ENCODE measurements around the gene TBL1XR1. TPM values are rescaled to one million over a fixed set of nuclear protein-coding genes. Genes with fewer than 3 reads are reported as not detected.

The TBL1XR1 gene
- total RNA-seq, 4 donors from 2014 or later = 66.0 to 79.8 (median 72.4) TPM

- WGBS, 2 donors = 76 to 79% methylated on average over 4 of the region's 4 CpGs
- H3K4me1 ChIP-seq = peaks cover 0 to 64% (median 4%) of the 10 kb centered on the region in 3 donors
Observed at GRCh38 chr3:177122183-177122856, 75.0 kb downstream of the TBL1XR1 start.

GRCh38 chr3:177119829-177120228 is 77.5 kb downstream of the TBL1XR1 start:
- intact Hi-C loops (cut with DNase I) = no loop called here

More at GRCh38 chr3:177122183-177122856, 75.0 kb downstream of the TBL1XR1 start:
- H3K9me3 ChIP-seq = no peaks in the 10 kb centered on the region
- H3K4me3 ChIP-seq = no peak overlapping the region
- H3K27me3 ChIP-seq = no peaks in the 10 kb centered on the region
- DNase-seq = no peak
- no peak overlapping the region for H3K27ac ChIP-seq
- H3K36me3 ChIP-seq = no peaks in the 10 kb centered on the region
- TF ChIP-seq CTCF (IDR thresholded peaks at IDR 0.05) (no peak), POLR2A (IDR thresholded peaks at IDR 0.05) (no peak)
- intact Hi-C loops (cut with DNase I) = no loop called here

DNA sequence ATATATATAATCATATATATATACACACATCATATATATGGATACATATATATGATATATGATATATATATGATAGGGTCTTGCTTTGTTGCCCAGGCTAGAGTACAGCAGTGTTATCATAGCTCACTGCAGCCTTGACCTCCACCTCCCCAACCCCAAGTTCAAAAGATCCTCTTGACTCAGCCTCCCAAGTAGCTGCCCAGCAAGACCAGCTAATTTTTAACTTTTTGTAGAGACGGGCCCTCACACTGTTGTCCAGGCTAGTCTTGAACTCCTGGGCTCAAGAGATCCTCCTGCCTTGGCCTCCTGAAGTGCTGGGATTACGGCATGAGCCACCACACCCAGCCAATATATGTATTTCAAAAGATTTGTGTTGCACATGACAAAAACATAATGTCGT is 83.0 kb downstream of the TBL1XR1 start:
- Histone ChIP-seq H3K4me1 (peaks cover 9 to 46% (median 16%) of the 10 kb centered on the region in 3 donors), H3K36me3 (no peaks in the 10 kb centered on the region), H3K27ac (no peak overlapping the region), H3K4me3 (no peak overlapping the region), H3K9me3 (no peaks in the 10 kb centered on the region), H3K27me3 (no peaks in the 10 kb centered on the region)
- no peak for DNase-seq
- 50% methylated on average over 2 of the region's 3 CpGs for WGBS, 2 donors
- TF ChIP-seq CTCF (IDR thresholded peaks at IDR 0.05) = no peak
- TF ChIP-seq POLR2A (IDR thresholded peaks at IDR 0.05) = no peak
- intact Hi-C loops (cut with DNase I) = no loop called here

More at GRCh38 chr3:177119829-177120228, 77.5 kb downstream of the TBL1XR1 start:
- H3K4me3 ChIP-seq = no peak overlapping the region
- no peaks in the 10 kb centered on the region for H3K36me3 ChIP-seq
- peaks cover 0 to 50% (median 0%) of the 10 kb centered on the region in 3 donors for H3K4me1 ChIP-seq
- no peaks in the 10 kb centered on the region for H3K9me3 ChIP-seq
- 58 to 83% methylated on average over 3 of the region's 3 CpGs for whole genome bisulfite sequencing, 2 donors
- no peak for DNase-seq
- TF ChIP-seq CTCF (IDR thresholded peaks at IDR 0.05) (no peak), POLR2A (IDR thresholded peaks at IDR 0.05) (no peak)
- H3K27ac ChIP-seq = no peak overlapping the region
- no peaks in the 10 kb centered on the region for H3K27me3 ChIP-seq

DNA sequence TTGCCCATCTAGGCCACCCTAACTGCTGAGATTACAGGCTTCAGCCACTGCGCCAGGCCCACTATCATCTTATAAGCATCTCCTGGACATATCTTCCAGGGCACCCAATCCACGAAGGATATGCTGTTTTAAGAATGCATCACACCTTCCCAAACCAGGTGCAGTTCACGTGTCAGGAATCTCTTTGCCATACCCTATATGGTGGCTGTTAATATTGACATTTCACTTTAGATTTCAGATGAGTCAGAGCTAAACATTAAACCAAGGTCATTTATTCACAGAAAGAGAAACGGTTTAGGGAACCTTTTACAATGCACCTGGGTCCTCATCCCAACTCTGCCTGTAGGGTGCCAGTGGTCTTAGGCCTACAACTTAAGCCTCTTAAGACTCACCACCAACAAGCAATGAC is 85.7 kb downstream of the TBL1XR1 start:
- Histone ChIP-seq H3K27ac (peak overlapping the region in 3 of 4 donors; percentile 39 to 72 (median 62)), H3K27me3 (no peaks in the 10 kb centered on the region), H3K4me3 (no peak overlapping the region), H3K4me1 (peaks cover 16 to 61% (median 19%) of the 10 kb centered on the region in 3 donors), H3K9me3 (no peaks in the 10 kb centered on the region), H3K36me3 (no peaks in the 10 kb centered on the region)
- no peak for DNase-seq
- intact Hi-C loops (cut with DNase I) = no loop called here
- TF ChIP-seq POLR2A (IDR thresholded peaks at IDR 0.05) = no peak
- TF ChIP-seq CTCF (IDR thresholded peaks at IDR 0.05) = no peak
- WGBS, 2 donors = 59 to 81% methylated on average over 4 of the region's 4 CpGs

DNA sequence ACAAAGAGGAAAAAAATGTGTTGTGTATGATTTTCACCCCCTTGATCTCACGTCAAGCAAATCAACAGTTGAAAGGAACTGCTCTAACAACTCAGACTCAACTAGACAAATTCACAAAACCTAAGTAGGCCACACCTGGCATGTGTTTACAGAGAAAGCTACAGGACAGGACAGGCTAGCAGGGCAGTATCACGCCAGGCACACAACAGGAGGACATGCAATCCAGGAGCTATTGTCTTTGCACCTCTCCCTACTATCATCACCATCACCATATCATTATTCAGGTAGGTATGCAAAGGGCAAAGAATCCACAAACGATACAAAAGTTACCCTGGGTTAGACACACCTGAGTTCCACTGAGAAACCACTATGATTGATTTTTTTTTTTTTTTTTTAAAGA is 86.4 kb downstream of the TBL1XR1 start:
- no peaks in the 10 kb centered on the region for H3K36me3 ChIP-seq
- intact Hi-C loops (cut with DNase I) = no loop called here
- peaks cover 16 to 64% (median 21%) of the 10 kb centered on the region in 3 donors for H3K4me1 ChIP-seq
- no peak for DNase-seq
- WGBS, 2 donors = 20 to 64% methylated on average over 3 of the region's 3 CpGs
- no peak for TF ChIP-seq CTCF (IDR thresholded peaks at IDR 0.05)
- TF ChIP-seq POLR2A (IDR thresholded peaks at IDR 0.05) = no peak
- H3K27me3 ChIP-seq = no peaks in the 10 kb centered on the region
- no peak overlapping the region for H3K4me3 ChIP-seq
- H3K27ac ChIP-seq = peak overlapping the region in 3 of 4 donors; percentile 41 to 74 (median 72)
- H3K9me3 ChIP-seq = no peaks in the 10 kb centered on the region
